GM21360 (cell line): ENCODE data around the gene BEX2.
A peak's percentile ranks its signal among the peaks of the same experiment; 100 is the strongest.
"Not testable (repeated sequence)": the region's sequence is repeated elsewhere in the genome, so short reads cannot be mapped to it uniquely, and the experiment has no call there.

Experiments
- ATAC-seq: cut with Tn5 transposase; IDR thresholded peaks from one replicate; pipeline ENCODE4 v1.9.1; 2021; ENCODE audit warnings: mild to moderate bottlenecking, moderate library complexity; ENCODE audit not compliant: unreplicated experiment

The BEX2 gene

GRCh38 chrX:103310555-103311398, at the start of gene BEX2:
BEX2 (minus strand) TSS chrX:103310990; CDS start chrX:103309976, 1,014 bp downstream.
- peak; percentile 97 for ATAC-seq

DNA sequence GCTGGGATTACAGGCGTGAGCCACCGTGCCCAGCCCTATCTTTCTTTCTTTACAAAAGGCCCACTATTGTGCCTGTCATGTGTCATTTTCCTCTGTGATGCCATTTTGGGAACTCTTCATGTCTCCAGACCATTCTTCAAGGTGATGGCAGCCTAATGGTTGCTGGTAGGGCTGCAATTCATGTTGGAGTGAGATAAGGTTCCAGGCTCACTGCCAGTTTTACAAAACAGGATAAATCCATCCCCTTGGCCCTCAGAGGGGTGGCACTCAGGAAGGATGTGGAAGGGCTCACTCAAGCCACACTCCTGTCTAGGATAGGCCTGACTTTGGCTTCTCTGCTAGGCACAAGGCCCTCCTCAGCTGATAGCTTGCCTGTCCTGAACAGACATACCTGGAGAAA, 49.3 kb upstream of the BEX2 start:
- ATAC-seq, result no peak

DNA sequence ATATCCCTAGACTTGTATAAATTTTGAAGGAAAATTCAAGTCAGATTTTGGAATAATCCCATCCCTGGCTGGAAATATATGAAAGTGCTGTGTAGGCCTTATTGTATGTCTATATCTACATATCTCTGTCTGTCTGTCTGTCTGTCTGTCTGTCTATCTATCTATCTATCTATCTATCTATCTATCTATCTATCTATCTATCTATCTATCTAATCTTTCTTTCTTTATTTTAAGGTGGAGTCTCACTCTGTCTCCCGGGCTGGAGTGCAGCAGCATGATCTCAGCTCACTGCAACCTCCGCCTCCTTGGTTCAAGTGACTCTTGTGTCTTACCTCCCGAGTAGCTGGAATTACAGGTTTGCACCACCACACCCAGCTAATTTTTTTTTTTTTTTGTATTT, 48.8 kb upstream of the BEX2 start:
- not testable (repeated sequence) for ATAC-seq

DNA sequence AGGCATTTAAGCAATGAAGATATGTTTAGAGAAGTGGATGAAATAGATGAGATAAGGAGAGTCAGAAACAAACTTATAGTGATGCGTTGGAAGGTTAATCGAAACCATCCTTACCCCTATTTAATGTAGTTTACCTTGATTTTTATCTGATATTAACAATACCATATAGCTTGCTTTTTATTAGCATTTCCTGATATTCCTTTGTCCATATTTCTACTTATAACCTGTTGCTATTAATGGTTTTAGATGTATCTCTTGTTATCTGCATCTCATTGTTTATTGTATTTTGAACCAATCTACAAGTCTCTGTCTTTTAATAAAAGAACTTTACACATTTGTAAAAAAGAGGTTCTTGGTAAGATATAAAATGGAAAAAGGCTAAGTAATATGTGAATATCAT, 47.1 kb upstream of the BEX2 start:
- no peak for ATAC-seq

- ATAC-seq, result no peak
Measured at GRCh38 chrX:103356858-103357257, 46.1 kb upstream of the BEX2 start.

DNA sequence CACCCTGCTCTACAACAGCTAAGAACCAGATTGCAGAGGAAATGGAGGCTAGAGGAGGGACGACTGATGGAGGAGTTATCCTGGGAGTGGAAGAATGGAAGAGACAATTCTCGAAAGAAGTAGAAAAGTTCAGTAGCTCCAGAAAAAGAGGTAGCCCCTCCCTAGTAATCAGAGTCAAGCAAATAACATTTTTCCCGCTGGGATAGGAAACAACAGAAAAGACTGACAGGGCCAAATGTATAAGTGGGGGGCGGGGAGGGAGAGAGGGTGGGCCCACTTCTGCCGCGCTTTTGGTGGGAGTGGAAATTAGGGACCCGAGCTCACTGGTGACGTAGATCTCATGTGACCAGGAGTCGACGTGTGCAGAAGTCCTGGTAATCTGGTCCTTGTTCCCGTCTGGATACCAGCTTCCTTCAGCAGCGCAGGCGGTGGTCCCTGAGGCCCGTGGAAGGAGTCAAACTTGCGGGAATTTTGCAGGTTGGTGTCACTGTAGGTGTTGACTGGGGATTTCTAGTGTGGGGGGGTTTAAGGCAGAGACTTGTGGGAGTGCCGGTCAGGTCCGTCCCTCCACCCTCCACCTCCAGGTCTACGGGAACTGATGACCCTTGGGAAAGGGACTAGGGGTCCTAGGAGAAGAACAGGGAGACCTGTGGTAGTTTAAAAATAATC, 45.5 kb upstream of the BEX2 start, which contains the start of gene TCEAL9:
TCEAL9 (plus strand) TSS at position 377 of the 669 bp plus-strand sequence. CDS start 1,179 bp downstream, outside the sequence.
- ATAC-seq, result no peak

GRCh38 chrX:103347682-103348397, 37.0 kb upstream of the BEX2 start:
- no peak for ATAC-seq

DNA sequence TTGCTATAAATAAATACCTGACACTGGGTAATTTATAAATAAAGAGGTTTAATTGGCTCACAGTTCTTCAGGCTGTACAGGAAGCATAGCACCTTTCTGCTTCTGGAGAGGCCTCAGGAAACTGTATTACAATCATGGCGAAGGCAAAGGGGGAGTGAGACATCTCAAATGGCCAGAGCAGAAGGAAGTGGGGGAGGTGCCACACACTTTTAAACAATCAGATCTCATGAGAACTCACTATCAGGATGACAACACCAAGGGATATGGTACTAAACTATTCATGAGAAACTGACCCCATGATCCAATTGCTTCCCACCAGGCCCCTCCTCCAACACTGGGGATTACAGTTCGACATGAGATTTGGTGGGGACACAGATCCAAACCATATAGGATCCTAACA, 33.8 kb upstream of the BEX2 start:
- no peak for ATAC-seq

DNA sequence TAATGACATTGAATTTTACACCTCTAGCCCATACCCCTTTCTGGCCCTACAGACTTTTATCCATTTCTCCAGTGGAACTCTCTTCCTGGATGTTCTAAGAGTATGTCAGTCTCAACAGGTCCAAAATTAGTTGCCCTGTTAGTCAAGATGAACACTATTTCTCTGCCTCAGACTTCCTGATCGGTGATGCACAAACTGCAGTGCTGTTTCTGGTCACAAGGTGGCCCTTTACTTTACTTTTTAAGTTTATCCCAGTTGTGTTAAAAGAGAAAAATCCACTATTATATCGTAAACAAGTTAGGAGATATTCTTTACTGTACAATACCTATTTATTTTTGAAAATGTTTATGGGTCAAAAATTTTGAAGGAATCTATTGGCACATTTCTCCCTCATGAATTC, 32.3 kb upstream of the BEX2 start:
- no peak for ATAC-seq

DNA sequence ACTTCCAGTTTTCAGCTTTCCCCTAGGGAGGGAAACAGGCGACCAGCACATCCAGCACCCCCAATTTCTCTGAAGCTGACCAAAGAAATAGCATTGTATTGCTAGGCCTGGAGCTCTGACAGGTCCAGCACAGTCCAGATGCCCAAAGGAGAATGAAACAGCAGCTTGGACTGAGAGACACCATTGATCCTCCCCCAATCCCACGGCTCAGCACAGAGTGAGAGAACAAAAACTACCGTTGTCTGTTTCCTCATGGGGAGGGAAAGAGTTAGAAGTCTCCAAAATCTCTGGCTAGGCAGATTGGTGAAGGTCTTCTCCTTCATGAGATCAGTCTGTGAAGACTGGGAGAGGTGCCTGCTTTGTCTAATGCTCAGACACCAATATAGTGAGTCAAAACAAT, 27.9 kb upstream of the BEX2 start:
- ATAC-seq, result no peak

DNA sequence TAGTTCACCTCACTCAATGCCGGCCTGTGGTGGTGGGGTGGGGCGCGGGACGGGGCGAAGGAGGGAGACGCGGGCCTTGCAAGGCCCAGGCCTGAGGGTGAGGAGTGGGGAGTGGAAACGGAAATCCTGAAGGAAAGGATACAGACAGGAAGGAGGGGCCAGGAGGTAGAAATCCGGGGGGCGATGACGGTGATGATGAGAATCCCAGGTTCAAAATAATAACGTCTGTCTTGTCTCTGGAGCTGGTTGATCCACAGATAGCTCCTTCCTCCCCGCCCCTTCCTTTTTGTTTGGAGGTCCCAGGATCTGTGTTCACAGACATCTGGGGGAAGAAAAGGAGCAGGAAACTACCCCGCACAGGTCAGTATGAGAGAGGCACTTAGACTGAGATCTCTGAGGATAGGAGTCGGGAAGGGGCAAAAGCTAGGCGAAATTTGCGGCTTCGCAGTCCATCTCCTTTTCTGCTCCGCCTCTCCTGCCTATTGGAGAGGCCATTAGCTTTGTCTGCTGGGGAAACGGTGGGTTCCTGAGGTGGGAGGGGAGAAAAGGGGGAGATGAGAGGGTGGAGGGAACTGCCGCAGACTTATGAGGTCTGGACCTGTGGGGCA, 20.0 kb upstream of the BEX2 start:
- ATAC-seq, result no peak

GRCh38 chrX:103329991-103330390, 19.2 kb upstream of the BEX2 start, which contains the start of gene TCEAL7:
TCEAL7 (plus strand) TSS chrX:103330239; CDS start chrX:103331404, 1,165 bp downstream.
- no peak for ATAC-seq

- ATAC-seq, result no peak
Measured at GRCh38 chrX:103311399-103311780, 600 bp upstream of the BEX2 start.

GRCh38 chrX:103309860-103310554, 783 bp downstream of the BEX2 start:
- ATAC-seq, result no peak

- ATAC-seq, result not testable (repeated sequence)
Measured at GRCh38 chrX:103305666-103306065, 5.1 kb downstream of the BEX2 start.

- no peak for ATAC-seq
Measured at GRCh38 chrX:103304705-103305104, 6.1 kb downstream of the BEX2 start.

DNA sequence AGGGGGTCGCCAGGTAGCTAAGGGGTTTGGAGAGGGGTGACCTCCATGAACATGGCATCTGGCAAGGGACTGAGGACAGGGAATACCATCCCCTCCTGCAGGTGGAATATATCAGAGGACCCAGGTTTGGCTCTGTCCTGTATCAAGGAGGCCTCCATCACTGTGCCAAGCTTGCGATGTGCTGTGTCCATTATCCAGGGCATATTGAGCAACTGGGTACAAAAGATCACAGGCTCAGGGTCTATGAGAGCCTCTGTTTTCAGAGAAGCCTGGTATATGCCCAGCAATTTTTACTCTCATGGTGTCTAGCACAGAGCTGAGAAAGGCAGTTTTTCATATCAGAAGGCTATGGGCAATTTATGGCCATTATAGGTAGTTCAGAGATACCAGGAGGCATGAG, 17.7 kb downstream of the BEX2 start:
- no peak for ATAC-seq

GRCh38 chrX:103279624-103280023, 31.2 kb downstream of the BEX2 start:
- no peak for ATAC-seq

GRCh38 chrX:103276581-103277002, 34.2 kb downstream of the BEX2 start, which contains the start of gene TCEAL5:
TCEAL5 (minus strand) TSS chrX:103276750; CDS start chrX:103274563, 2,187 bp downstream.
- ATAC-seq, result no peak

- ATAC-seq, result no peak
Measured at GRCh38 chrX:103275947-103276567, 34.7 kb downstream of the BEX2 start.
